Thymus (tissue), 14 donors: ENCODE measurements around the gene CPSF6. TPM values are rescaled to one million over a fixed set of nuclear protein-coding genes. Genes with fewer than 3 reads are reported as not detected.
"Not testable (repeated sequence)": the region's sequence is repeated elsewhere in the genome, so short reads cannot be mapped to it uniquely, and the experiment has no call there.

ENCODE experiments used
- DNase-seq, 9 donors: peaks; one replicate each; pipeline ENCODE4 v3.0.0-alpha.2; 2013; ENCODE audit warnings: low spot score in 9 of 9, low read depth in 6 of 9, missing footprints in 1 of 9
- H3K27ac ChIP-seq, 2 donors: one replicate each; pipeline ENCODE4 v1.5.1; 2013; ENCODE audit warnings: control low read depth in 1 of 2, low read depth in 1 of 2, low read length in 1 of 2, mild to moderate bottlenecking in 1 of 2, moderate library complexity in 1 of 2
- H3K27me3 ChIP-seq, 2 donors: one replicate each; pipeline ENCODE4 v1.5.1; 2013; ENCODE audit warnings: low read length in 1 of 2; ENCODE audit not compliant: control insufficient read depth in 2 of 2, insufficient read depth in 1 of 2
- H3K36me3 ChIP-seq, 2 donors: one replicate each; pipeline ENCODE4 v1.5.1; 2013; ENCODE audit warnings: low read length in 1 of 2, mild to moderate bottlenecking in 1 of 2, moderate library complexity in 1 of 2; ENCODE audit not compliant: control insufficient read depth in 2 of 2, insufficient read depth in 2 of 2
- H3K4me1 ChIP-seq, 2 donors: one replicate each; pipeline ENCODE4 v1.5.1; 2013; ENCODE audit warnings: low read length in 2 of 2; ENCODE audit not compliant: control insufficient read depth in 2 of 2, insufficient read depth in 2 of 2
- H3K4me3 ChIP-seq, 2 donors: one replicate each; pipeline ENCODE4 v1.5.1; 2013; ENCODE audit warnings: low read length in 2 of 2, control low read depth in 1 of 2, mild to moderate bottlenecking in 1 of 2
- H3K9me3 ChIP-seq, 2 donors: one replicate each; pipeline ENCODE4 v1.5.1; 2013; ENCODE audit warnings: low read length in 1 of 2, mild to moderate bottlenecking in 1 of 2; ENCODE audit not compliant: control insufficient read depth in 2 of 2, insufficient read depth in 1 of 2
- WGBS: extraction: QIAGEN DNeasy Blood & Tissue Kit; methylation state at CpG from one replicate; pipeline ENCODE4 v1.1.7; 2013; 5-methylcytosine and 5-hydroxymethylcytosine counted together
- long read RNA-seq, 10 donors: transcript quantifications; one replicate each; lab custom pipeline, GENCODE V29; 2026
- polyA plus RNA-seq: library from polyadenylated mRNA; stranded (reverse); fragments of 200-250 nt; gene quantifications from one replicate; pipeline ENCODE4 v1.2.3, GENCODE V29; 2013
- total RNA-seq: library from RNA; stranded (reverse); fragments of 120-200 nt; gene quantifications from one replicate; pipeline ENCODE4 v1.2.4, GENCODE V29; 2013
- donor health status: healthy.

CPSF6 gene
- total RNA-seq (32.0 TPM), polyA plus RNA-seq (25.5 TPM)
- long read RNA-seq, donor 1, full-length matches to known transcripts = 4 of 4 reads
- long read RNA-seq, donor 1, partial matches to known transcripts = 0 of 4 reads
- long read RNA-seq, donor 1, other reads (novel, unspliced or antisense) = 0 of 4 reads
- long read RNA-seq, donor 2 = 0 reads
- long read RNA-seq, donor 3, full-length matches to known transcripts = 20 of 42 reads
- long read RNA-seq, donor 3, partial matches to known transcripts = 11 of 42 reads
- long read RNA-seq, donor 3, other reads (novel, unspliced or antisense) = 11 of 42 reads
- long read RNA-seq, donor 4, full-length matches to known transcripts = 4 of 11 reads
- long read RNA-seq, donor 4, partial matches to known transcripts = 7 of 11 reads
- long read RNA-seq, donor 4, other reads (novel, unspliced or antisense) = 0 of 11 reads
- long read RNA-seq, donor 5, full-length matches to known transcripts = 11 of 35 reads
- long read RNA-seq, donor 5, partial matches to known transcripts = 16 of 35 reads
- long read RNA-seq, donor 5, other reads (novel, unspliced or antisense) = 8 of 35 reads
- long read RNA-seq, donor 6, full-length matches to known transcripts = 16 of 98 reads
- long read RNA-seq, donor 6, partial matches to known transcripts = 77 of 98 reads
- long read RNA-seq, donor 6, other reads (novel, unspliced or antisense) = 5 of 98 reads
- long read RNA-seq, donor 7, full-length matches to known transcripts = 12 of 20 reads
- long read RNA-seq, donor 7, partial matches to known transcripts = 8 of 20 reads
- long read RNA-seq, donor 7, other reads (novel, unspliced or antisense) = 0 of 20 reads
- long read RNA-seq, donor 8, full-length matches to known transcripts = 8 of 8 reads
- long read RNA-seq, donor 8, partial matches to known transcripts = 0 of 8 reads
- long read RNA-seq, donor 8, other reads (novel, unspliced or antisense) = 0 of 8 reads
- long read RNA-seq, donor 9, full-length matches to known transcripts = 9 of 16 reads
- long read RNA-seq, donor 9, partial matches to known transcripts = 7 of 16 reads
- long read RNA-seq, donor 9, other reads (novel, unspliced or antisense) = 0 of 16 reads
- long read RNA-seq, donor 10, full-length matches to known transcripts = 19 of 32 reads
- long read RNA-seq, donor 10, partial matches to known transcripts = 7 of 32 reads
- long read RNA-seq, donor 10, other reads (novel, unspliced or antisense) = 6 of 32 reads

DNA sequence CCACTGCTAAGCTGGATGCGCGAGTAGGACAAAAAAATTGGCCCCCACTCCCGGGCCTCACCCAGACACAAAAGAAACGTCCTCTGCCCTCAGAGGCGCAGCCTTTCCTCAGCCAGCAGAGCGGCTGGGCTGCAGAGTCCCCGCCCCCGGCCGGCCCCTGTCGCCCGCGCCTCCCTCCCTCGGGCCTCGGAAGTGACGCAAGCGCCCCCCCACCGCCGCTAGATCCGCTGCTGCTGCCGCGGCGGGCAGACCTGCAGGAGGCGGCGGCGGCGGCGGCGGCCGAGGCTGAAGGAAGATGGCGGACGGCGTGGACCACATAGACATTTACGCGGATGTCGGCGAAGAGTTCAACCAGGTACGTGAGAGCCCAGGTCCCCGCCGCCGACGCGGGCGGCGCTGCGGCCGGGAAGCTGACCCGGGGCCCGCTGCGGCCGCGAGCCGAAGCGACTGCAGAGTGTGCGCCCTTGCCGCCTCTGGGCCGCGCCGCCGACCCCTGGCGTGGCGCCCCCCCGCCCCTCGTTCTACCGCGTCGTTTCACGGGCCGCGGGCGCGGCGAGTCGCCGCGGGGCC lies at the start of gene CPSF6:
Gene CPSF6, plus strand, starts transcription at position 218 of the 570 bp plus-strand sequence. Its CDS starts 78 bp downstream, at position 296.
- DNase-seq = peak; percentile 67 to 97 (median 92)
- H3K27ac ChIP-seq = peak within 1 kb of the TSS; percentile 80 to 94
- H3K36me3 ChIP-seq = peaks cover 0 to 4% of the 10 kb centered on the region in 2 donors
- H3K27me3 ChIP-seq = no peaks in the 10 kb centered on the region
- WGBS = under 1% methylated on average over 75 of the region's 75 CpGs
- peaks cover 7 to 13% of the 10 kb centered on the region in 2 donors for H3K4me1 ChIP-seq
- H3K4me3 ChIP-seq = peak within 1 kb of the TSS; percentile 64 to 67
- no peaks in the 10 kb centered on the region for H3K9me3 ChIP-seq

- peaks cover 3 to 12% of the 10 kb centered on the region in 2 donors for H3K9me3 ChIP-seq
- 85% methylated on average over 4 of the region's 4 CpGs for WGBS
Observed at GRCh38 chr12:69196302-69197288, 42.8 kb upstream of the CPSF6 start.

DNA sequence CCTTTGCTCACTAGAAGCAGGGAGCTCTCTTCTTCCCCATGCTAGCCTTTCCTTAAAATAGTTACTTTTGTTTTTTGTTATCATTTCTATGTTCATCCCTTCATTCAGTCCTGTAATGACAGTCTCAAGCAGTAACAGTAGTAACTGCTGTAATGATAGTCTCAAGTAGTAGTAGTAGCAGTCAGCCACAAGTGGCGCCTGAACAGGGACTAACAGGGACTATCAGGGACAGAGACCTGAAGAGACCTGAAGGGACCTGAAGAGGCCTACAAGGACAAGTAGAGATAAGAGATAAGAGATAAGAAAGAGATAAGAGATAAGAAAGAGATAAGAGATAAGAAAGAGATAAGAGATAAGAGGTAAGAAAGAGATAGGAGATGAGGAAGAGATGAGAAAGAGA lies 39.4 kb upstream of the CPSF6 start:
- DNase-seq, H3K36me3 ChIP-seq, H3K27me3 ChIP-seq, H3K4me1 ChIP-seq, H3K27ac ChIP-seq, H3K4me3 ChIP-seq: not testable (repeated sequence)
- peaks cover 3 to 12% of the 10 kb centered on the region in 2 donors for H3K9me3 ChIP-seq
- 97% methylated on average over 1 of the region's 1 CpG for WGBS

More at GRCh38 chr12:69196302-69197288, 42.8 kb upstream of the CPSF6 start:
- Histone ChIP-seq H3K36me3 (no peaks in the 10 kb centered on the region), H3K4me3 (no peak overlapping the region), H3K27me3 (no peaks in the 10 kb centered on the region), H3K4me1 (no peaks in the 10 kb centered on the region), H3K27ac (no peak overlapping the region)
- no peak for DNase-seq

DNA sequence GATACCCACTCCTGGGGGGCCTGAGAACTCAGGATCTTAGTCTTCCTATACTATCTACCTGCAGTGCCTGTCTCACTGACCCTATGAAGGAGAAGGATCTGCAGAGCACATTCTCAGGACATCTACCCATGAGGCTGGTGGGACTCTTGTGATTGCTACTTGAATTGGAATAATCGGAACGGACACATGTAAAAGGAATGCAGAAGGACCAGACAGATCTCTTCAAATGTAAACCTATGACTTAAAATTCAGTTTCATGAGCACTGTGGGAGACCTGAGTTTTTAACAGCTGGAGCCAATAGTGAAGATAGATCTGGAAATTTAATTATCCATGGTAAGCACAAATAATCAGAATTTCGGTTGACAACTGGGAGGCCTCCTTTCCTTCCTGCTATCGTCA lies 35.2 kb upstream of the CPSF6 start:
- Histone ChIP-seq H3K4me3 (no peak overlapping the region), H3K4me1 (no peaks in the 10 kb centered on the region), H3K27ac (no peak overlapping the region), H3K36me3 (no peaks in the 10 kb centered on the region), H3K27me3 (no peaks in the 10 kb centered on the region), H3K9me3 (peaks cover 1 to 12% of the 10 kb centered on the region in 2 donors)
- 94% methylated on average over 4 of the region's 4 CpGs for WGBS
- no peak for DNase-seq

DNA sequence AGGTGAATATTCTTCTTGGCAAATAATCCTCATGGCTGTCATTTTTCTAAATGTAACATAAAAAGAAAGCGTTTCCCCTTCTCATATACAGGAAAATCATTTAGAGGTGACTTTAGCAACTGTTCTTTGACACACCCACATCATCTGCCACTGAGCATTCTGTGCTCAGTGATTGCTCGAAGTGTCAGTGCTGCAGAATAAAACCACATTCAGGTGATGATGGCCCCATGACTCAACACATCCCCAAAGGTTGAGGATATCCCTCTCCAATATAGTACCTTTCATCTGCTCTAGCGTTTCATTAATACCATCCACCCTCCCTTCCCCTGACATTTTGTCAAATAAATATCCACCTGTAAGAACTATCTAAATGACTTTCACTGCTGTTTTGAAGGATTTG lies 28.7 kb upstream of the CPSF6 start:
- H3K36me3 ChIP-seq = no peaks in the 10 kb centered on the region
- no peak overlapping the region for H3K27ac ChIP-seq
- no peaks in the 10 kb centered on the region for H3K27me3 ChIP-seq
- no peak for DNase-seq
- H3K4me1 ChIP-seq = no peaks in the 10 kb centered on the region
- H3K4me3 ChIP-seq = no peak overlapping the region
- peaks cover 0 to 4% of the 10 kb centered on the region in 2 donors for H3K9me3 ChIP-seq
- WGBS = 95% methylated on average over 3 of the region's 3 CpGs

DNA sequence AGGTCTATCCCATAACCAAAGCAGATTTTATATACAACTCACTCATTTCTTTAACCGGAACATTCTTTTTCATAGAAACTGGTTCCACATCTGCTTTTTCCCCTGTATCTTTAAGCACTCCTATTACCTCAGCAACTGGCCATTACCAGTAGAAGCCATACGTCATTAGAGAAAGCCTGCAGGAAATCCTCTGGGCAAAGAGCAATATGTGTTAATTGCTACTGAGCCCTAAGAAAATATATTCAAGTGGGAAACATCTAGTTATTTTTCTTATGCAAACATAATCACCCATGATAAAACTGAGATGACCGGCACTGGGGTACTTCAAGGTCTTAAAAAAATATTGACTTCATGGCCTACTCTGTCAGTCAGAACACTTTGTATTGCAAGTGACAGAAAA lies 28.2 kb upstream of the CPSF6 start:
- no peak overlapping the region for H3K27ac ChIP-seq
- no peaks in the 10 kb centered on the region for H3K27me3 ChIP-seq
- peaks cover 0 to 4% of the 10 kb centered on the region in 2 donors for H3K9me3 ChIP-seq
- 84% methylated on average over 3 of the region's 3 CpGs for WGBS
- H3K36me3 ChIP-seq = no peaks in the 10 kb centered on the region
- H3K4me3 ChIP-seq = no peak overlapping the region
- no peak for DNase-seq
- no peaks in the 10 kb centered on the region for H3K4me1 ChIP-seq

- Histone ChIP-seq H3K4me1 (no peaks in the 10 kb centered on the region), H3K27ac (no peak overlapping the region), H3K27me3 (no peaks in the 10 kb centered on the region), H3K4me3 (no peak overlapping the region), H3K36me3 (no peaks in the 10 kb centered on the region), H3K9me3 (no peaks in the 10 kb centered on the region)
- no peak for DNase-seq
- 97% methylated on average over 1 of the region's 1 CpG for WGBS
Observed at GRCh38 chr12:69214169-69214568, 25.2 kb upstream of the CPSF6 start.
